Right ventricle myocardium superior (tissue), 1 donor: ENCODE results near the gene SVBP. TPM values are rescaled to one million over a fixed set of nuclear protein-coding genes. Genes with fewer than 3 reads are reported as not detected.
A peak's percentile ranks its signal among the peaks of the same experiment; 100 is the strongest.
"Not testable (repeated sequence)": the region's sequence is repeated elsewhere in the genome, so short reads cannot be mapped to it uniquely, and the experiment has no call there.

ENCODE experiments used
- ATAC-seq: fragments of 200-7000 bp; cut with Tn5 transposase; one replicate; pipeline ENCODE4 v1.9.1; 2020; ENCODE audit warnings: mild to moderate bottlenecking; ENCODE audit not compliant: poor library complexity
- DNase-seq: peaks from one replicate; pipeline ENCODE4 v3.0.0-alpha.2; 2020
- intact Hi-C: fragments of 100-400 bp; cut with DNase I; formaldehyde crosslinking; loops from one replicate; pipeline ENCODE4 v1.11.2; 2022
- total RNA-seq: library from RNA; stranded (reverse); fragmentation: NEBNext Ultra II Directional; extraction: Animal tissue kit (Norgen Biotek cat#: 25700); gene quantifications from one replicate; pipeline ENCODE4 v1.2.1, GENCODE V29; 2021
- donor health status: DM: no; HTN: yes; CAD: no; lungs with severe emphysema.

The SVBP gene
- total RNA-seq, 1 donor from 2014 or later: 9.6 TPM

GRCh38 chr1:42815941-42816584, 1.1 kb downstream of the SVBP start:
- ATAC-seq (no peak), DNase-seq (no peak)
- intact Hi-C loops: no loop called here

- ATAC-seq, DNase-seq, intact Hi-C loops: not testable (repeated sequence)
These were observed 2.4 kb downstream of the SVBP start for GRCh38 chr1:42814815-42815214.

- DNase-seq (no peak), ATAC-seq (no peak)
- intact Hi-C loops: no loop called here
These were observed 10.0 kb downstream of the SVBP start for GRCh38 chr1:42807056-42807668.

GRCh38 chr1:42806593-42806992, 10.6 kb downstream of the SVBP start:
- intact Hi-C loops: no loop called here
- DNase-seq (no peak), ATAC-seq (no peak)

- intact Hi-C loops: no loop called here
- no peak for ATAC-seq
These were observed 11.0 kb downstream of the SVBP start for GRCh38 chr1:42806171-42806570.

GRCh38 chr1:42801832-42802473, 15.2 kb downstream of the SVBP start:
- intact Hi-C loops: no loop called here
- ATAC-seq (no peak), DNase-seq (no peak)

More at GRCh38 chr1:42806171-42806570, 11.0 kb downstream of the SVBP start:
- DNase-seq: no peak

- ATAC-seq (no peak), DNase-seq (no peak)
- intact Hi-C loops: no loop called here
These were observed 19.2 kb downstream of the SVBP start for GRCh38 chr1:42797979-42798378.

GRCh38 chr1:42797414-42797813, 19.8 kb downstream of the SVBP start:
- intact Hi-C loops: no loop called here
- no peak for ATAC-seq
- no peak for DNase-seq

- intact Hi-C loops: no loop called here
- DNase-seq: peak; percentile 46
- no peak for ATAC-seq
These were observed 23.4 kb downstream of the SVBP start for GRCh38 chr1:42793824-42794223.

- intact Hi-C loops: no loop called here
These were observed 29.2 kb downstream of the SVBP start for GRCh38 chr1:42788021-42788420.

GRCh38 chr1:42786097-42786496, 31.1 kb downstream of the SVBP start:
- ATAC-seq (peak; percentile 26), DNase-seq (no peak)
- intact Hi-C loops: no loop called here

More at GRCh38 chr1:42788021-42788420, 29.2 kb downstream of the SVBP start:
- ATAC-seq: no peak
- no peak for DNase-seq

GRCh38 chr1:42784946-42785693, 32.1 kb downstream of the SVBP start, which contains the start of gene TMEM269:
TSS of gene TMEM269 (plus strand) at chr1:42784991. CDS start at chr1:42789894, 4,903 bp downstream.
- DNase-seq (peak; percentile 55), ATAC-seq (peak; percentile 56)
- intact Hi-C loops: no loop called here

- intact Hi-C loops: no loop called here
- DNase-seq (no peak), ATAC-seq (no peak)
These were observed 32.7 kb downstream of the SVBP start for GRCh38 chr1:42784547-42784945.

GRCh38 chr1:42783092-42783491, 34.1 kb downstream of the SVBP start:
- intact Hi-C loops: no loop called here
- no peak for ATAC-seq
- DNase-seq: no peak

GRCh38 chr1:42780176-42780575, 37.0 kb downstream of the SVBP start:
- intact Hi-C loops: no loop called here
- ATAC-seq: no peak
- no peak for DNase-seq

GRCh38 chr1:42779725-42780124, 37.5 kb downstream of the SVBP start:
- DNase-seq: no peak
- intact Hi-C loops: loop anchor here (5.0 kb wide), 1 partner anchor 293 kb away; no protein-coding TSS in a partner anchor
- no peak for ATAC-seq

- DNase-seq (no peak), ATAC-seq (peak; percentile 73)
- intact Hi-C loops: loop anchor here (5.0 kb wide), 1 partner anchor 294 kb away; no protein-coding TSS in a partner anchor
These were observed 39.3 kb downstream of the SVBP start for GRCh38 chr1:42777852-42778251.

GRCh38 chr1:42776502-42776901, 40.7 kb downstream of the SVBP start:
- ATAC-seq (no peak), DNase-seq (no peak)
- intact Hi-C loops: loop anchor here (5.0 kb wide), 1 partner anchor 296 kb away; no protein-coding TSS in a partner anchor

GRCh38 chr1:42774928-42775526, 42.2 kb downstream of the SVBP start:
- intact Hi-C loops: loop anchor here (5.0 kb wide), 1 partner anchor 297 kb away; no protein-coding TSS in a partner anchor
- no peak for ATAC-seq
- DNase-seq: no peak
